CD4-positive, alpha-beta T cell treated with Interleukin-21 for 1 hour (primary cell): ENCODE results near the gene KCNG2.

Source experiments
- DNase-seq: peaks from one replicate; pipeline ENCODE4 v3.0.0-alpha.2; 2020

Gene KCNG2

DNA sequence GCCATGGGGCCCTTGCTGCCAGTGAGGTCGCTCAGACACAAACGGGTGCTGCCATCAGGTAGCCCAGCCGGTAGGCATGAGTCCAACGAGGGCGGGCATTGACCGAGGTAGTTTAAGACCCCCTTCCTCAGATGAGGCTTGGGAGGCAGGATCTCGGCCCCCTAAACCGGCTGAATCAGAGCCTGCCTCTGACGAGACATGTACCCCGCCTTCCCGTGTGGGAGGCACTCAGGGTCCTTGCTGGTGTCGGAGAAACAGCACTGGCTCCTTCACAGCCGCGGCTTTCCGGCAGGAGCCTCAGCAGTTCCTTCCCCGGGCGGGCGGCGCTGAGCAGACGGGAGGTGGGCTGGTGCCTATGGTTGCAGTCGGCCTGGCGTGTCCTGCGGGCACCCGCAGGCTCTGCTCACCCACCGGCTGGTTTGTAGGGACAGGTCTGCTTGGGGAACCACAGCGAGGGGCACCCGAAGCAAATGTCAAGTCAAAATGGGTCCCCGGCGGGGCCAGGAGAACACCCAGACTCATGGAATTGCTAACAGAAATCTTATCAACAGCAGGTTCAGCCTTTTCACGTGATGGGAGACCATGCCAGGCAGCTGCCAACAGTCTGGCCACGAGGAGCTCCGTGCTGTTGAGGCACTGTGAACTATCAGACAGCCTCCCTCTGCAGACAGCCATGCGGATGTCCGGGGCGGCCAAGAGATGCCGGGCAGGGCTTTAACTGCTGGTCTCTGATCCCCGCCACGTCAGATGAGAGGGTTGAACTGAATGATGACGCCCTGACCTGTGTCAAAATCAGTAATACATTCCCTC is 2.8 kb downstream of the KCNG2 start:
- no peak for DNase-seq

GRCh38 chr18:79801217-79801616 is 3.5 kb downstream of the KCNG2 start:
- DNase-seq: no peak

- no peak for DNase-seq
Measured at GRCh38 chr18:79801641-79802040, 3.9 kb downstream of the KCNG2 start.

DNA sequence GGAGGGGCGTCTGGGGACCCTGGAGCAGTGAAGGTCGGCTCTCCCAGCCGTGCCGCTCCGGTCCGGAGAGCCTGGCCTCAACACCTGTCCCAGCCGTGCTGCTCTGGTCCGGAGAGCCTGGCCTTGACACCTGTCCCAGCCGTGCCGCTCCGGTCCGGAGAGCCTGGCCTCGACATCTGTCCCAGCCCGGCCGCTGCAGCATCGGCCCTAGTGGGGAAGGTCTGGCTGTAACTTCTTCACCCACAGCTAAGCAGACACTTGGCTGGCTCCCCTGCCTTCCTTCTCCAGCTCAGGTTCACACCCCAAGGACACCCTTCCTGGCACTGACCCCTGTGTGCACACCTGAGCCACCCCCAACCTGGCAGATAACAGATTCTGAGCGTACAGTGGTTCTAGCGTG is 4.6 kb downstream of the KCNG2 start:
- no peak for DNase-seq

DNA sequence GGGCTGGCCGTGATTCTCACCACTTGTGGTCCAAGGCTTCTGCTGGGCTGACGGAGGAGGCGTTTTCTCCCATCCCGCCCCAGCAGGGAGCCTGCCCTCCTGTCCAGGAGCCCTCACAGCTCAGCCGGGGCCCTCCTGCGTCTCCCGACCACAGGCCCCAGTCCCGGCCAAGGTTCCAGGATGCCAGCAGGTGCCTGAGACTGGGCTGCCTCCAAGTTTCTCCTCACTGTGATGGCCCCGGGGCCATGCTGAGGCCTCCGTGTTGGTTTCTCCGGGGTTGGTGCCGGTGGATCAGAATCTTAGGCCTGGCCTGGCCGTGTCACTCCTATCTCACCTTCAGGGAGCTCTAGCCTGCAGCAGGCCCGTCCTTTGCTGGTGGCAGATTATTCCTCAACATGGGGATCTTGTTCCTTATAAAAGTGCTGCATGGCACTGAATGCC is 5.9 kb downstream of the KCNG2 start:
- DNase-seq: no peak

DNA sequence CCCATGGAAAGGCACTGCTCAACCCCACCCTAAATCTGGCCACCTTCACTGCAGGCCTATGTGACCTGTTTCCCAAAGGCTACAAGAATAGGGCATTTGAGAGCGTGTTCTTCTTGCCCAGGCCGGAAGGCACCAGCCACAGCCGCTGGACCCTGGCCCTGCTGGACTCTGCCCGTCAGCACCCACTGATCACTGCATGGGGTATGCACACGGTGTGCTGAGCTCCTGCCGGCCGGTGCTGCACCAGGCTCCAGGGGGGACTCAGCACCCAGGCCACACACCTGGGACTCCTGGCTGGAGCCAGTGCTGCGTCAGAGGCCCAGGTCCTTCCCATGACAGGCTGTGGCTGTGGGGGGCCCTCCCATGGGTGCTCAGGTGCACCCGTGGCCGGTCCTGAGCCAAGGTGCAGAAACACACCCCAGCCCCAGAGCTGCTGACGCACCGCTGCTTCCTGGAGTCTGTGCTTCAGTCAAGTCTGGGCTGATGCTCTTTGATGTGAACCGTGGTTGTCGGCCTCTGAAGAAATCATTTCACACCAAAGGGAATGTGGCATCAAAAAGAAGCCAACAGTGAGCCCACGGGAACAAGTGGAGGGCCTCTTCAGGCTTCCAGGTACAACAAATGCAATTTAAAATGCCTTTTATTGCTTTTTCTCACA is 6.5 kb downstream of the KCNG2 start:
- no peak for DNase-seq

- no peak for DNase-seq
Measured at GRCh38 chr18:79805211-79805887, 7.6 kb downstream of the KCNG2 start.

GRCh38 chr18:79805926-79806487 is 8.3 kb downstream of the KCNG2 start:
- no peak for DNase-seq

DNA sequence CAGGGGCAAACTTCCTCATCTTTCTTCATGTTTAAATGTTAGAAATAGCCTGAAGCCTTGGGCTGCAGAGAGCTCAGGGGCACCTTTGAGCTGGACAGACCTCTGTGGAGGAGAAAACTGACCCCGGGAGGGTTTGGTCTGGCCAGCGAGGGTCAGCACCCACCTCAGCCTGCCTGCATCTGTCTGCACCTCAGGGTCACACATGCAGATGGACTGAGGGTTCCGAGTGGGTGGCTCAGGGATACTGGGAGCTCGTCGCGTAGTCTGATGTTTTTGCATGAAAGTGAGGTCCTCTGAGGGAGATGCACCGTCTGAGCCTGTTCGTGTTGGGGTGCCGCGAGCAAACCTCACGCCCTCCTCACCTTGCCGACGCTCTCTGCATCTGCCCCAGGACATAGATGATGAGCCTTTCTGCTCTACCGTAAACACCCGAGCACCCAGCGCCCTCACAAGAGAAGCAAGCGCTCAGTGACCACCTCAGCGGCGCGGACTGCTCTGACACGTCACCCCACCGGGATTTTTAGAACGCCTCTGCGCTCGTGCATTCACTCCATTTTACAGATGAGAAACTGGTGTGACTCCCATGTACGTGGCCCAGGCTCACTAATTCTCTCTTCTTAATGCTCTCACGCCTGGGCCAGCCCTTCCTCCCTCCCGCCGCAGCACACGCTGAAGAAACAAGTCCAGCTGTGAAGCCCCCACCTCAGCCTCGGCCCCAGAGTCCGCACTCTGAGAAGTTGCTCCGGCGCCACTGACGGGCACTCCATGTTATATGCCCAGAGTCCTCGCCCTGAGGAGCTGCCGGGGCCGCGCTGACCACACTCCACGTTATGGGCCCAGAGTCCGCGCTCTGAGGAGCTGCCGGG is 9.5 kb downstream of the KCNG2 start:
- DNase-seq: no peak

- no peak for DNase-seq
Measured at GRCh38 chr18:79809482-79810192, 11.9 kb downstream of the KCNG2 start.

DNA sequence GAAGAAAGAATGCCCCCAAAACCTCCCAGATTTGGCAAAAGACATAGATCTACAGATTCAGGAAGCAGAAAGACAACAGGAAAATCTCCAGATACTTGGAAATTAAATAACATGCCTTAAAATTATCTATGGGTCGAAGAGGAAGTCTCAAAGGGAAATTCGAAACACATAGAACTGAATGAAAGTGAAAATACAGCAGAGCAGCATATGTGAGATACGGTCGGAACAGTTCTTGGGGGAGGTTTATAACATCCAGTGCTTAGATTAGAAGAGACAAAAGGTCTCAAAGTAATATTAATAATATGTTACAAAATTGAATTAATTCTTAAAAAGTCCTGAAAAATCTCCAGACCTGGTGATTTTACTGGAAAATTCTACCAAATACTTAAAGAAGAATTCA is 14.3 kb downstream of the KCNG2 start:
- no peak for DNase-seq

GRCh38 chr18:79814373-79814772 is 16.6 kb downstream of the KCNG2 start:
- no peak for DNase-seq

DNA sequence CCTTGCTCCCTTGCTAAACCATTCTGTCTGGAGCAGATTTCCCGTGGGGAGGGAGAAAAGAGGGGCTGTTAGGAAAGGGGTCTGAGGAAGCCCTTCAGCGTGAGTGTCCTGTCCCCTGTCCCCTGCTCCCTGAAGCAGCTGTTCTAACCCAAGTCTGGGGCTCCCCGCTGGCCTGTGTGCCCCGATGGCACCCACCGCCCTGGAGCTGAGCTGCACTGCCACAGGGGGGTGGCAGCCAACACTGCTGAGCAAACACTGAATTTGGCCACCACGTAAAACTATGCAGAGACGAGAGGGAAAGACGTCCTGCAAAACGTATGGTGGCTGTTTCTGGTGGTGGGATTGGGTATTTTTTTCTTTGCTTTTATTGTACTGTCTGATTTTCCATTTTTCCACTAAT is 17.9 kb downstream of the KCNG2 start:
- no peak for DNase-seq

- DNase-seq: no peak
Measured at GRCh38 chr18:79816092-79816491, 18.4 kb downstream of the KCNG2 start.

GRCh38 chr18:79816981-79817606 is 19.4 kb downstream of the KCNG2 start:
- DNase-seq: no peak

- DNase-seq: no peak
Measured at GRCh38 chr18:79817607-79817998, 19.9 kb downstream of the KCNG2 start.

DNA sequence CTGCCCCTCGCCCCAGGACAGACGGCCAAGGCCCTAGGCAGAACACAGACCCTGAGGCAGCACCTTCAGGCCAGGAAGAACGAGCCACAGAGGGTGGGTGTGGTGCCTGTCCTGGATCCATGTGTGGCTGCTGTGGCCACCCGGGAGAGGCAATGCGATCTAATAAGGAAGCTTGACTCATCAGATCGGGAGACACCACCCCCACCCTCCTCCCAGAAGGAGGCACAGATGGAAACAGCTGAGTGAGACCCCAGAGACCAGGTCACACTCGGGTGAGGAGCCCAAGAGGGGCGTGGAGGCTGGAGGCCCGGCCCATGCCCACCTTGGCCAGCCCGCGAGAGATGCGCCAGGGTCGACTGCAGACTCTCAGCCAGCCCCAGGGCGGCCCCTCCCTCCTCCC is 20.3 kb downstream of the KCNG2 start:
- no peak for DNase-seq

DNA sequence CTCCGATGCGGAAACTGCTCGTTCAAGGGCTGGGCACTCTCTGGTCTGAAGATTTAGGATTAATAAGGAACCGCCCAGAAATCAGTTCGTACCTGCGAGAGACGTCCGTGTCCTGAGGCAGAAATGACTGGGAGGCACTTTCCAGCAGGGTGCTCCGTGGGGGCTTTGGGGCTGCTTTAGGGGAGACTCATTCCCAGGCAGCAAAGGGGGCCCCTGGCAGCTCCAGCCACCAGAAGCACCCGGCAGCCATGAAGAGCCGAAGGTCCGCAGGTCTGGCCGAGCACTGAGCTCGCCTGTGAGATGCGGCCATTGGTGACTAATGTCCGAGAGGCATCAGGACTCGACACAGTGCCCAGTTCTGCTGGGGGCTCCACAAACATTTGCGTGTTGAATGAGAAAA is 20.9 kb downstream of the KCNG2 start:
- no peak for DNase-seq

GRCh38 chr18:79819064-79819967 is 21.6 kb downstream of the KCNG2 start:
- no peak for DNase-seq

DNA sequence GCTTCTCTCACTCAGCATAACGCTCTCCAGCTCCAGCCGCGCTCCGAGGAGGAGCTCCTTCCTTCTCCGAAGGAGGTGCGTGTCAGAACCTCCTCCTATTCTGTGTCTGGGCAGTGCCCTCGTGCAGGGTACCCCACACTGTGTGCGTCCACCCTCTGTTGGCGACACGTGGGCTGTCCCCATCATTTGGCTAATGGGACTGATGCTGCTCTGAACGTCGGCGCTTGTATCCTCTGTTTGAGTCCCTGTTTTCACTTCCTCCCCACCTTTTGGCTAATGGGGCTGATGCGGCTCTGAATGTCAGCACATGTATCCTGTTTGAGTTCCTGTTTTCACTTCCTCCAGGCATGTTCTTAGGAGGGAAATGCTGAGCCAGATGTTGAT is 22.2 kb downstream of the KCNG2 start:
- DNase-seq: peak; percentile 24
